NCI-H2171 treated with DMSO at 0.1 percent for 48 hours (cell line): Measurements from ENCODE around the gene HCN2.
A peak's percentile ranks its signal among the peaks of the same experiment; 100 is the strongest.
"Not testable (repeated sequence)": the region's sequence is repeated elsewhere in the genome, so short reads cannot be mapped to it uniquely, and the experiment has no call there.

Source experiments
- DNase-seq: peaks from one replicate; lab custom pipeline; 2025; lab: John Stamatoyannopoulos, UW

The HCN2 gene

DNA sequence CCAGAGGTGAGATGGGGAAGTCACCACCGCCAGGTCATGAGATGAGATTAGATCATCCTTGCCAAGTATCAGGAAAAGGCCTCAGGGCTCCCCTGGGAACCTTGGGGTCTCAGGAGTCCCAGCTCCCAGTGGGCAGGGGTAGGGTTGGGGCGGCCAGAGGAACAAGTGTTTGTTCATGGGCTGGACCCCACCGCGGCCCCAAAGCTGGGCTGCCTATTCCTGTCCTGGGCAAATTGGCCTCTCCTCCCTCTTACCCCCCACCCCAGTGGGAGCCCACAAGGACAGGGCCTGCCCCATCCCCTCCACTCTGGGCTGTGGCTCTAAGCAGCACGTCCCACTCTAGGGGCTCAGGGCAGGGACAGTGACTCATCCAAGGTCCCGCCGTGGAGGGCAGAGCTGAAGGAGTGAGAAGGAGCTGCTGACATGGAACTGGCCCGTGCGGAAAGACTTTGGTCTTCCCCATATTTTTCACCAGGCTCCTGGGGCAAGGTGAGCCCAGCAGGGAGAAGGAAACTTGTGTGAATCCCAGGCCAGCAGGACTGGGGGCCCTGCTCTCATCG lies 4.0 kb upstream of the HCN2 start:
- no peak for DNase-seq

DNA sequence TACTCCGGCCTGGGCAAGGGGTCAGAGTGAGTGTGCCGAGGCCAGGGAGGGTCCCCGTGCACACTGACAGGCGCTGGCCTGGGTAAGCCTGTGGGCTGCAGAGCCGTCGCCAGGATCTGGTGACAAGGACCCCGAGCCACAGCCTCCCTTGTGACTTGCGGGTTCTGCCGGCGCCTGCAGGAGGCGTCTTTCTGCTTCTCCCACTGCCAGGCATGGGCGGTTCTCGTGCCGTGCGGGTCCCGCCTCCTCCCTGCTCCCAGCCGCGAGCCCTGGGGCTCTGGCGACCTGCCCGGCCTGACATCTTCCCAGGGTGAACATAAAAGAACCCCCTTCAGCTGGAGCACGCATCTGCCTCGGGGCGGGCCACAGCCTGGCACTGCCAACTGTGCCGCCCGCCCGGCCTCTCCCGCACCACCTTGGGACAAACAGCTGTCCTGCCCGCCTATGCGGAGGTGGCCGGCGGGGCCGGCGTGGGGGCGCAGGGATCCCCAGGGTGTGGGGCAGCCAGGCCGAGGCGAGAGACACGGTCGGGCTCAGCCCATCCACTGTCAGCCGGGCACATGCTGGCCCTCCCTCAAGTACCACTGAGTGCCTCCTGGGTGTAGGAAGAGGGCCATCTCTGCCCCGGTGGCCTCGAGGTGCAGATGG lies 1.5 kb upstream of the HCN2 start:
- peak; percentile 94 for DNase-seq

- DNase-seq, result peak; percentile 85
Measured at GRCh38 chr19:588741-589692, 664 bp upstream of the HCN2 start.

GRCh38 chr19:590396-590745 lies 690 bp downstream of the HCN2 start:
- DNase-seq, result no peak

DNA sequence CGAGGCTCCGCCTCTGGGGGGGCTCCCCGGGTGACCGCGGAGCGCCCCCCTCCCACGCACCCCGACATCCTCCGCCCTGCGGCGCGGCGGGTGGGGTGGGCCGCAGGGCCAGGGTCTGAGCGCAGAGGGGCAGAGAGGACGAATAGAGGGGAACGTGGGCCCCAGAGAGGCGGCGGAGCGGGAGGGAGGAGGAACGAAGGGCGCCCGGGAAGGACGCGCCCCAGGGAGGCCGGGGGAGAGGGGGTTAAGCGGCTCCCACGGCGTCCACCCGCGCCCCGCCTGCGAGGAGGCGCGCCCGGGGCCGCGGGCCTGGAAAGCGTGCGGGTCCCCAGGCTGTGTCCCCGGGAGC lies 1.0 kb downstream of the HCN2 start:
- no peak for DNase-seq

GRCh38 chr19:591099-591958 lies 1.6 kb downstream of the HCN2 start:
- DNase-seq, result no peak

- no peak for DNase-seq
Measured at GRCh38 chr19:592101-592500, 2.4 kb downstream of the HCN2 start.

DNA sequence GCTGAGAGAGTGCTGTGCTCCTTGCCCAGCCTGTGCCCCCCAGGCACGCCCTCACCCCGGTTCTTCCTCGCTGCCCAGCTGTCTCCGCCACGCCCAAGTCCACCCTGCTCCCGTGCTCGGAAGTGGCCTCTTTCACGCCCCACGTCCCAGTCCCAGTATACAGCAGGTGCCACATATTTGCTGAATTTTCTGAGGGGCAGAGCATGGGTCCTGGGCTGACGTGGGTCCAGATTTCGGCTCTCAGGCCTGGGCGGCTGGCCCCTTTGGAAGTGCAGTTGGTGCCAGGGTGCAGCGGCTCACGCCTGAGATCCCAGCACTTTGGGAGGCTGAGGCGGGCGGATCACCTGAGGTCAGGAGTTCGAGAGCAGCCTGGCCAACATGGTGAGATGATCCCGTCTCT lies 3.4 kb downstream of the HCN2 start:
- no peak for DNase-seq

DNA sequence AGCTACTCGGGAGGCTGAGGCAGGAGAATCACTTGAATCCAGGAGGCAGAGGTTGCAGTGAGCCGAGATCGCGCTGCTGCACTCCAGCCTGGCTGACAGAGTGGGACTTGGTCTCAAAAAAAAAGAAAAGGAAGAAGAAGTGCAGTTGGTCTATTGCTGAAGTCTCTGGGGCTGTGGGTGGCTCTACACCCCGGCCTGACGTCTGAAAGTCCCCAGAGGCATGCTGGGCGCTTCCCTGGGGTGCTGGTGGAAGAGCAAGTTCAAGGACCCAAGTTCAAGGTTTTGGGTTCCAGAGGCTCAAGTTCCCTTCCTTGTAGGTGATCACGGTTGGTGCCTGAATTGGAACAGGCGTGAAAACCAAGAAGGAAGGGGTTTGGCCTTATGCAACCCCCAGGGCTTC lies 3.8 kb downstream of the HCN2 start:
- DNase-seq, result no peak

DNA sequence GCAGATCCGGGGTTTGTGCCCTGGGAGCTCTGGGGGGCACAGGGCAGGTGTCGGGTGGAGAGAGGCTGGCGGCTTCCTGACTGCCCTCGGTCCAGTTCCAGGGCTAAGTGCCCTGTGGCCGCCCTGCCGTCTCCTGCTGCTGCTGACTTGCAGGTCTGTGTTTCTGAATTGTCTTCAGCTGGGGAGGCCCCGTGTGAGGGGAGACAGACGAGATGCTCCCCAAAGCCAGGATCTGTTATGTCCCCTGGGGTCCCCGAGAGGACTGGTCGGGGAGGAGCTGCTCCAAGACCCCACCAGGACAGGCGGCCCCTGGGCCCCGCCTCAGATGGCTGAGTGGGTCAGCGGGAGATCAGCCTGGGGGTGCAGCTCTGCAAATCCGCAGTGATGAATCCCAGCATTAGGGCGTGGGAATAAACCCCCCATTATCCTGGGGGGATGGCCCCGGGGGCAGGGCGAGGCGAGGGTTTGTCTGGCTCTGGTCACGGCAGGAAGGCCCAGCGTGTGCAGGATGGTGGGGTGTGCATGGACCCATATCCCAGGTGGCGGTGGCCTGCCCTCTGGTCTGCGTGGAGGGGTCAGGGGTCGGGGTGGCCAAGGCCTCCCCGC lies 4.7 kb downstream of the HCN2 start:
- no peak for DNase-seq

GRCh38 chr19:595326-596262 lies 5.9 kb downstream of the HCN2 start:
- no peak for DNase-seq

GRCh38 chr19:596263-596655 lies 6.6 kb downstream of the HCN2 start:
- no peak for DNase-seq

DNA sequence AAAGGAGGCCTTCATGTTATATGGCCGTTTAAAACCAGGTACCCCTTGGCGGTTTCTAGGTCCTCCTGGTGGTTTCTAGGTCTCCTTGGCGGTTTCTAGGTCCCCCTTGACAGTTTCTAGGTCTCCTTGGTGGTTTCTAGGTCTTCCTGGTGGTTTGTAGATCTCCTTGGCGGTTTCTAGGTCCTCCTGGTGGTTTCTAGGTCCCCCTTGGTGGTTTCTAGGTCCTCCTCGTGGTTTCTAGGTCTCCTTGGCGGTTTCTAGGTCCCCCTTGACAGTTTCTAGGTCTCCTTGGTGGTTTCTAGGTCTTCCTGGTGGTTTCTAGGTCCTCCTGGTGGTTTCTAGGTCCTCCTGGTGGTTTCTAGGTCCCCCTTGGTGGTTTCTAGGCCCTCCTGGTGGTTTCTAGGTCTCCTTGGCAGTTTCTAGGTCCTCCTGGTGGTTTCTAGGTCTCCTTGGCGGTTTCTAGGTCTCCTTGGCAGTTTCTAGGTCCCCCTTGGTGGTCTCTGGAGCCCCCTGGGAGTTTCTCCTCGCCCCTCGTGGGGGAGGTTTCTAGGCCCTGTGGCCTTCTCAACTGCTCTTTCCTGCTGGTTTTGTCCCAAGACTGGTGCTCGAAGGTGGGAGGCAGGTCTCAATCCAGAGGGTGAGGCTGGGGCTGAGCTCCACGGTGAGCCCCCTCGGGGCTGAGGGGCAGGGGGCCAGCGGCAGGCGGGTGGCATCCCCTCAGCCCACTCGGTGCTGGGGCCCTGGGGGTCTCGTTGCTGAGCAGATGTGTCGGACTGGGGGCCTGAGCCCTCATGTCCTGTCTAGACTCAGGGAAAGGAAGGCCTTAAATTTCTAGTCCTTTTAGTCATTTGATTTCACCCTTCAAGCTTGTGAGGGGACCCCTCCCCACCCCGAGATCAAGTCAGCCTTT lies 8.0 kb downstream of the HCN2 start:
- DNase-seq, result no peak

- DNase-seq, result no peak
Measured at GRCh38 chr19:601310-601709, 11.6 kb downstream of the HCN2 start.

DNA sequence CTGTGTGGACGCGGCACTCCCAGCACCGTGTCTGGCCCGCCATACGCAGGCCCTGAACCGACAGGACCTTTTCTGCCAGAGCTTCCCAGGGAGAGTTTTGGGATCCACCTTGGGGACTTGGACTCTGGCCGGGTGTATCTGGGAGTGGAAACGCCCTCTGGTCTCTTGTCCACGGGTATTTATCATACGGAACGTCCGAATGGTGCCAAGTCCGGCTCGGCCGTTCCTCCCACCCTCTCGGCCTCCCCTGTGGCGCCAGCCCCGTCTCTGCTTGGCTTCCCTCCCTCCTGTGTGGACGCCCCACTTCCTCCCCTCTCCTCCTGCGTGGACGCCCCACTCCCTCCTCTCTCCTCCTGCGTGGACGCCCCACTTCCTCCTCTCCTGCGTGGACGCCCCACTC lies 12.1 kb downstream of the HCN2 start:
- DNase-seq, result no peak

GRCh38 chr19:602391-603301 lies 13.0 kb downstream of the HCN2 start:
- no peak for DNase-seq

GRCh38 chr19:603302-603639 lies 13.6 kb downstream of the HCN2 start:
- not testable (repeated sequence) for DNase-seq

DNA sequence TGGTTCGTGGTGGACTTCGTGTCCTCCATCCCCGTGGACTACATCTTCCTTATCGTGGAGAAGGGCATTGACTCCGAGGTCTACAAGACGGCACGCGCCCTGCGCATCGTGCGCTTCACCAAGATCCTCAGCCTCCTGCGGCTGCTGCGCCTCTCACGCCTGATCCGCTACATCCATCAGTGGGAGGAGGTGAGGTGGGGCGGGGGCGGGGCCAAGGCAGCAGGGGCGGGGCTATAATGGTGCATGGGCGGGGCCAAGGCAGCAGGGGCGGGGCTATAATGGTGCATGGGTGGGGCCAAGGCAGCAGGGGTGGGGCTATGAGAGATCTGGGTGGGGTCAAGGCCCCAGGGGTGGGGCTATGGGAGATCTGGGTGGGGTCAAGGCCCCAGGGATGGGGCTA lies 14.1 kb downstream of the HCN2 start:
- DNase-seq, result not testable (repeated sequence)

DNA sequence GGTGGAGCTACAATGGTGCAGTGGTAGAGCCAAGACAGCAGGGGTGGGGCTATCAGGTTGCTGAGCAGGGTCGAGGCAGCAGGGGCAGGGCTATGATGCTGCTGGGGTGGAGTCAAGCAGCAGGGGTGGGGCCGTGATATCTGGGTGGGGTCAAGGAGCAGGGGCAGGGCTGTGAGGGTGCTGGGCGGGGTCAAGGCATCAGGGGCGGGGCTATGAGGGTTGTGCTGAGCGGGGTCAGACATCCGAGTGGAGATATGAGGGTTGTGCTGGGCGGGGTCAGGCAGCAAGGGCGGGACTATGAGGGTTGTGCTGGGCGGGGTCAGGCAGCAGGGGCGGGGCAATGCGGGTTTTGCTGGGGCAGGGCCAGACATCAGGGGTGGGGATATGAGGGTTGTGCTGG lies 14.7 kb downstream of the HCN2 start:
- DNase-seq, result no peak
